GM18907 (cell line): ENCODE results near the gene CDKAL1.
"Not testable (repeated sequence)": the region's sequence is repeated elsewhere in the genome, so short reads cannot be mapped to it uniquely, and the experiment has no call there.

ENCODE experiments used
- ATAC-seq: cut with Tn5 transposase; IDR thresholded peaks from one replicate; pipeline ENCODE4 v1.9.1; 2021; ENCODE audit warnings: mild to moderate bottlenecking, moderate library complexity; ENCODE audit not compliant: unreplicated experiment

Gene CDKAL1

DNA sequence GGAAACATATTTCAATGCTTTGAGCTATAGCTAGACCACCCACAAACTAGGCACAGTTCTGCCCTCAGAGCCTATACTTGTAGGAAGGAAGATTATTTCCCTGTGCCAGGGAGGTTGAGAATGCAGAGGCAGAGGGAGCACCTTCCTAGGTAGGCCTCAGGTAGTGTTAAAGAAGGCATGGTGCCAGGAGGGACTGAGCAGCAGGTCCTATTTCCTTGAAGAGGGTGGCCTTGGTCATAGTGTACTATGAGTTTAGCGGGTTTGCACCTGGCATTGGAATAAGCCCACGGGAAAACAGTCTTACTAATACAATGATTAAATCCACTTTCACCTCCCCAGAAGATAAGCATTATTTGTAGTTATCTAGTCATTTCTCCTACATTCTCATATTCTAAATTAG lies 375.4 kb downstream of the CDKAL1 start:
- ATAC-seq, result no peak

GRCh38 chr6:20911712-20912111 lies 377.5 kb downstream of the CDKAL1 start:
- ATAC-seq, result no peak

GRCh38 chr6:20915156-20915555 lies 380.9 kb downstream of the CDKAL1 start:
- no peak for ATAC-seq

- ATAC-seq, result no peak
These were observed 381.4 kb downstream of the CDKAL1 start for GRCh38 chr6:20915626-20916025.

DNA sequence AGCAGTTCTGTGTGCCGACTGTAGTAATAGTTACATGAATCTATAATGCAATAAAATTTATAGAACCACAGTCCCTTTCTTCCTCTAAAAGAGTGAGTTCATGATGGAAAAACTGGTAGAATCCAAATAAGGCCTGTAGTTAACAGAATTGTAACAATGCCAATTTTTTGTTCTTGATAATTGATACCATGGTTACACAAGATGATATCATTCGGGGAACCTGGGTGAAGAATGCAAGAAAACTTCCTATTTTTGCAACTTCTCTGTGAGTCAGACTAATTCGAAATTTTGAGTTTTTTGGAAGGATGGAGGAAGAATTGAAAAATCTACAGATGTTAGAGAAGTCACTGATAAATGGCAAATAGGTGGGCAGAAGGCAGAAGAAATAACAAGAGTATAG lies 381.8 kb downstream of the CDKAL1 start:
- no peak for ATAC-seq

DNA sequence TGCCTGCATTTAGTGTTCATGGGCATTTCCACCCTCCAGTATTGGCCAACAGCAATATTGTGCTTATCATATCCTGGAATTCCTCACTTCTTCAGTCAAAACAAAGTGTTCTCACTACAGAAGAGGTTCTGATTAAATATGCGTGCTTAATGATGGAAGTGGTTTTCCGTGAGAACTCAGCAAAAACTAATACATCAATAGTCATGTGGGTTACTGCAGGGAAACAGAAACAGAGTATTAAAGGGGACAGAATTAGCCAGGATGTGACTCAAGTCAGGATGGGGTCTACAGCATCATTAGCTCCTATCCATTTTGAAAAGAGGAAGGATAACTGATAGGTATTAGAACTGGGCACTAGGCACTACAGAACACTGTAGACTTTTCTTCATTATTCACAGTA lies 384.6 kb downstream of the CDKAL1 start:
- ATAC-seq, result no peak

DNA sequence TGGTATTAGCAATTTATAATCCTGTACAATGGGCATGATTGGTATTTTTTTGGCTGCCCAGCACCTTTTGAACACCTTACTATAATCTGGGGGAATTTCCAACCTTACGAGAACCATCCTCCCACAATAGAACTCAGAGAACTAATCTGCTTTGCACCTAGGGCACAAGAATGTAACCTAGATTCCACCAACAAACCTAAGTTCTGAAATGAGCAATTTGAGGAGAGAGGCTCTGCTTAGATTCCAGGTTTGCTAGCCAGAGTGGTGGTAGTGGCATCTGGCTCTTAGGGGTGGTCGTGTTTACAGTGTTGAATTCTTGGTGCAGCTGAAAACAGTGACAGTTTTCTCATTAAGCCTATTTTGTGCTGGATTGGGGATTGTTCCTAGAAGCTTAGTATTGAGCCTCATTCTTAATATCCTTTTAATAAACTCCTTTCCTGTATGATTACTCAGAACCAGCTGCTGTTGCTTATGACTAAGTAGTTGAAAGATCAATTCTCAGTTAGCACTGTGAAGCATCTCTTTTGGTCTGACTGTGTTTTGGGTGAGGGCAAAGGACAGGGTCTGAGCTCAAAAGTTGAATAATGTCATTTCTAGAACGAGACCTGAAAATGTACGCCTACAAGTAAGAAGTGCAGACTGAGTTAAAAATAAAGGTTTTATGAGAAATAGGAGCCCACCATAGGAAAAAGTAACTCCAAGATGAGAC lies 385.6 kb downstream of the CDKAL1 start:
- peak; percentile 80 for ATAC-seq

GRCh38 chr6:20921578-20921977 lies 387.3 kb downstream of the CDKAL1 start:
- no peak for ATAC-seq

- no peak for ATAC-seq
These were observed 388.5 kb downstream of the CDKAL1 start for GRCh38 chr6:20922743-20923142.

DNA sequence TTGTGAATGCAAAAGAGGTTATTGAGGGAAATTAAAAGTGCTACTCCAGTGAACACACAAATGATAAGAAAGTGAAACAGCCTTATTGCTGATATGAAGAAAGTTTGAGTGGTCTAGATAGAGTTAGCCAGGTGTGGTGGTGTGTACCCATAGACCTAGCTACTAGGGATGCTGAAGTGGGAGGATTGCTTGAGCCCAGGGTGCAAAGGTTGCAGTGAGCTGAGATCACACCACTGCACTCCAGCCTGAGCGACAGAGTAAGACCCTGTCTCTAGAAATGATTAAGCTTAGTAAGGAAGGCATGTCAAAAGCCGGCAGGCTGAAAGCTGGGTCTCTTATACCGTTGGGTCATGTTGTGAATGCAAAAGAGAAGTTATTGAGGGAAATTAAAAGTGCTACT lies 389.8 kb downstream of the CDKAL1 start:
- not testable (repeated sequence) for ATAC-seq

- ATAC-seq, result no peak
These were observed 390.8 kb downstream of the CDKAL1 start for GRCh38 chr6:20924911-20925543.

DNA sequence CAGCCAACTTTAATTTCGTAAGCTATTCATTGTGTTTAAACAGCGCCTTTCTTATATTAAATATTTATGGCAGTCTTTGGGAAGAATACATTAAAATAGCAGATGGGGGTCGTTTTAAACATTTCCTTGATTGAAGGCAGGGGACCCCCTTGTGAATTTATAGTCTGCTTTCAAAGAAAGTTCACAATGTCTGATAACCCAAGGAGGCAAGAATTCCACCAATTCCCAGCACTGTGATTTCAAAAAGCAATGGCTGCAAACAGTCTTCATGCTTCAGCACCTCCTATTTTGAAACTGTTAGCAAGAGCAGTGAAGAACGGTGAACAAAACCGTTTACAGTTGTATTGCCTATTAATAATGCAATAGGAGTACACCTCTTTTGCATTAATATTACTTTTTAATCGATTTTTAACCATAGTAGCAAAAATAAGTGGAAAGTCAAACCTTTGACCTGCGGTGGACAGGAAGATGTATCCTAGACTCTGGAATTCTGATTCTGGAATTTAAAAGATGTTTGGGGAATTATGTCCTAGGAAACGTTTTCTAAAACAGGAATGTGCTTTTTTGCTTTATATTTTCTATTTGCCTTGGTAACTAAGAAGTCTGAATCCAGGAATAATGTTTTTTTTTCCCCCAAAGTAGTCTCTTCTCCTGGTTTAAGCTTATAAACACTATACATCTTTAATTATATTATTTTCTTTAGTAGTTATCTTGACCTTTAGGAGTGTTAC lies 393.0 kb downstream of the CDKAL1 start:
- ATAC-seq, result no peak

GRCh38 chr6:20929283-20929682 lies 395.0 kb downstream of the CDKAL1 start:
- ATAC-seq, result no peak

GRCh38 chr6:20931093-20931492 lies 396.8 kb downstream of the CDKAL1 start:
- ATAC-seq, result no peak

- no peak for ATAC-seq
These were observed 397.5 kb downstream of the CDKAL1 start for GRCh38 chr6:20931772-20932171.

- ATAC-seq, result no peak
These were observed 398.0 kb downstream of the CDKAL1 start for GRCh38 chr6:20932284-20932683.

- ATAC-seq, result no peak
These were observed 399.0 kb downstream of the CDKAL1 start for GRCh38 chr6:20933057-20933788.

DNA sequence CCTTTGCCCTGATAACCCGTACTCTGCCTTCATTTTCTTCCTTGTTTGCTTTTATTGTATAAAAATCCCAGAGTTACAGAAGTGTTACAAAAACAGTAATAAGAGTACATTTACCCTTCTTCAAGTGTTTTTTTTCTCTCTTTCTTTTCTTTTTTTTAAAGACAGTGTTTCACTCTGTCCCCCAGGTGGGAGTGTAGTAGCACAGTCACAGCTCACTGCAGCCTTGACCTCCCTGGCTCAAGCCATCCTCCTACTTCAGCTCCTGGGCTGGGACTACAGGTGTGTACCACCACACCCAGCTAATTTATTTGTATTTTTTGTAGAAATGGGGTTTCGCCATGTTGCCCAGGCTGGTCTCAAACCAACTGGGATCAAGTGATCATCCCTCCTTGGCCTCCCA lies 402.7 kb downstream of the CDKAL1 start:
- no peak for ATAC-seq

DNA sequence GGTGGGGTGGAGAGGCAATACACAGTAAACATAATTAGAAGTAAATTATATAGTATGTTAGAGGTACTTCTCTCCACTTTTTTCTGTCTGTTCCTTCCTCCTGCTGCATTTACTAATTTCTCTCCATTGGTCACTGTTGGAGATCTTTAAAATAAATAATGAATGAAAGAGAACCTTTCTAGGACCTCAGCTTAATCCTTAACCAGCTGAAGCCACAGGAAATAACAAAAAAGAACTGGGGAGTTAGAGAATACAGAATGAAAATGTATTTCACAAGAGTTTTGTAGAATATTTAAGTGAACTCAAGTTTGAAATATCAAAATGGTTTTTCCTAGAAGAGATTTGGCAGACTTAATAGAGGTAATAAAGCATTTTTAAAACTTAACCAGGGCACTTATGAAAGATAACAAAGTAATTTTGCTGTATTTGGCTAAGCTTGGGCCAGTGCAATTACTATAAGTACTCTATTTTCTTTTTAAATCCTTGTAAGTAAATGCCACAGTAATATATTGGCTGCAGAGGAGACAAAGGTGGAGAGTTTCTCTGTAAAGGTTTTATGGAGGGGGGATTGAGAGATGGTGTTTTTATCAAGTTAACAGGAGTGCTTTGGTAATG lies 405.0 kb downstream of the CDKAL1 start:
- peak; percentile 70 for ATAC-seq

GRCh38 chr6:20943040-20943627 lies 408.9 kb downstream of the CDKAL1 start:
- ATAC-seq, result no peak

GRCh38 chr6:20943922-20944321 lies 409.7 kb downstream of the CDKAL1 start:
- ATAC-seq, result no peak
